Mucosa of descending colon (tissue), 3 donors: ENCODE data around the gene HOMER2. TPM values are rescaled to one million over a fixed set of nuclear protein-coding genes. Genes with fewer than 3 reads are reported as not detected.
"Not testable (repeated sequence)": the region's sequence is repeated elsewhere in the genome, so short reads cannot be mapped to it uniquely, and the experiment has no call there.

Experiments used
- ATAC-seq: fragments of 200-7000 bp; cut with Tn5 transposase; one replicate; pipeline ENCODE4 v1.9.1; 2020; ENCODE audit warnings: mild to moderate bottlenecking, moderate library complexity
- DNase-seq, 3 donors: peaks; one replicate each; pipeline ENCODE4 v3.0.0-alpha.2; 2020
- H3K36me3 ChIP-seq: fragments of 200-600 bp; one replicate; pipeline ENCODE4 v1.8.0; 2021; ENCODE audit warnings: low read depth, mild to moderate bottlenecking
- H3K4me1 ChIP-seq: fragments of 200-600 bp; one replicate; pipeline ENCODE4 v1.8.0; 2021; ENCODE audit warnings: low read depth, mild to moderate bottlenecking
- H3K4me3 ChIP-seq: fragments of 200-600 bp; one replicate; pipeline ENCODE4 v1.8.0; 2021; ENCODE audit warnings: mild to moderate bottlenecking
- H3K9me3 ChIP-seq: fragments of 200-600 bp; one replicate; pipeline ENCODE4 v1.8.0; 2021; ENCODE audit warnings: mild to moderate bottlenecking
- intact Hi-C, 2 donors: fragments of 100-400 bp; cut with DNase I in 1 of 2; cut with micrococcal nuclease in 1 of 2; formaldehyde crosslinking; loops; one replicate each; pipeline versions ENCODE4 v1.11.0 to v1.11.1; 2022; cut with DNase I, micrococcal nuclease
- total RNA-seq, 3 donors: library from RNA; stranded (reverse); fragmentation: NEBNext Ultra II Directional in 2 of 3; extraction: Animal tissue kit (Norgen Biotek cat#: 25700) in 2 of 3; gene quantifications; one replicate each; pipeline versions ENCODE4 v1.2.1 to v1.2.4, GENCODE V29; 2021 to 2023
- TF ChIP-seq, protein P1 (sequence below): fragments of 200-600 bp; IDR thresholded peaks from one replicate; pipeline ENCODE4 v1.8.0; 2022; ENCODE audit warnings: antibody characterized with exemption, mild to moderate bottlenecking
- donor health status: DM: no; HTN: no; CAD: no; lungs with moderate emphysema.
- donor health status: DM: no; HTN: no; CAD: no.
- donor health status: DM: no; HTN: yes; CAD: no.

HOMER2 gene
- total RNA-seq, 3 donors from 2014 or later = 1.9 to 16.3 (median 2.1) TPM

DNA sequence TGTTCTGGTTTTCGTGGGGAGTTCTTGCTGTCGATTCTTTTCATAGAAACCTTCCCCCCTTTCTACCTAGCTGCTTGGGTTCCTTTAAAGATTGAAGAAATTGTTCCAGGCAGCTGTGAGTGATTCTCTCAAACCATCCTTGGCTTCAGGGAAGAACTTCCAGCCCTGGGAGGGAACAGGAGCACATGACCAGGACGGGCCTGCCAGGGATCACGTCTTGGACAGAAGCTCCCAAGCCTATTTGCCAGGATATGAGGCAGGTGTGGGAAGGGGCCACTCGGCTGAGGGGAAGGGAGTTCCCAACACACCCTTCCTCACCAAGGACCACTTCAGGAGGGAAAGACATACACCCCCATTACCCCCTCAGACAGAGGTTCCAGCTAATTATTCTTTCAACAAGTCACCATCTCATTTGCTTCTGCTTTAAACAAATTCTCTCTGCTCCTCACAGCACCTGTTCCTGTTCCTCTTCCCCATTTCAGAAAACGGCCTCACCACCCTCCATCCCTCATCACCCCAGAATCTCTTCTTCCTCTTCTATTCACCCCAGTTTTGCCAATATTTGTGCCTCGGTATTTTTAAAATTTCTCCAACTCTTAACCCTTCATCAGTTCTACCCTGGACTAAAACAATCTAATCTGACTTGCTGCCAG lies 80.6 kb downstream of the HOMER2 start:
- no peaks in the 10 kb centered on the region for H3K9me3 ChIP-seq
- H3K4me3 ChIP-seq = no peak overlapping the region
- DNase-seq (no peak), ATAC-seq (no peak)
- H3K36me3 ChIP-seq = no peaks in the 10 kb centered on the region
- intact Hi-C loops = no loop called here
- no peaks in the 10 kb centered on the region for H3K4me1 ChIP-seq
- TF ChIP-seq, protein P1, sequence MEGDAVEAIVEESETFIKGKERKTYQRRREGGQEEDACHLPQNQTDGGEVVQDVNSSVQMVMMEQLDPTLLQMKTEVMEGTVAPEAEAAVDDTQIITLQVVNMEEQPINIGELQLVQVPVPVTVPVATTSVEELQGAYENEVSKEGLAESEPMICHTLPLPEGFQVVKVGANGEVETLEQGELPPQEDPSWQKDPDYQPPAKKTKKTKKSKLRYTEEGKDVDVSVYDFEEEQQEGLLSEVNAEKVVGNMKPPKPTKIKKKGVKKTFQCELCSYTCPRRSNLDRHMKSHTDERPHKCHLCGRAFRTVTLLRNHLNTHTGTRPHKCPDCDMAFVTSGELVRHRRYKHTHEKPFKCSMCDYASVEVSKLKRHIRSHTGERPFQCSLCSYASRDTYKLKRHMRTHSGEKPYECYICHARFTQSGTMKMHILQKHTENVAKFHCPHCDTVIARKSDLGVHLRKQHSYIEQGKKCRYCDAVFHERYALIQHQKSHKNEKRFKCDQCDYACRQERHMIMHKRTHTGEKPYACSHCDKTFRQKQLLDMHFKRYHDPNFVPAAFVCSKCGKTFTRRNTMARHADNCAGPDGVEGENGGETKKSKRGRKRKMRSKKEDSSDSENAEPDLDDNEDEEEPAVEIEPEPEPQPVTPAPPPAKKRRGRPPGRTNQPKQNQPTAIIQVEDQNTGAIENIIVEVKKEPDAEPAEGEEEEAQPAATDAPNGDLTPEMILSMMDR = no peak

DNA sequence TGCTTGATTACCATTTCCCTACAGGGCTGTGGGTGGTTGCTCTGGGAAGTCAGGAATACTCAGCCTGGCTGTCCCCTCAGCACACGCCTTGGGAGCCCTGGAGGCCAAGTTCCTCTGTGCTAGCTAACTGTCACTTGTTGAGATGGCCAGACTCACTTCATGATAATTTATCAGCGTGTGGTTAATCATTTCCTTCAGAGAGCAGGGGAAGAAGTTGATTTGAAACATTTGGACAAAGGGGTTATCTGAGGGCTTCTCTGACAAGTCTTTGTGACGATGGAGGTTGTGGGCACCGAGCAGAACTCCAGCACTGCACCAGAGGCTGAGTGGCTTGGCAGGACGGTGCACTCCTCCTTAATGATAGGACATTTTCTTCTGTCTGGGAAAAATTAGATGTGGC lies 81.2 kb downstream of the HOMER2 start:
- intact Hi-C loops = no loop called here
- DNase-seq (no peak), ATAC-seq (no peak)
- Histone ChIP-seq H3K36me3 (no peaks in the 10 kb centered on the region), H3K9me3 (no peaks in the 10 kb centered on the region), H3K4me1 (no peaks in the 10 kb centered on the region), H3K4me3 (no peak overlapping the region)
- TF ChIP-seq, protein P1 = no peak

DNA sequence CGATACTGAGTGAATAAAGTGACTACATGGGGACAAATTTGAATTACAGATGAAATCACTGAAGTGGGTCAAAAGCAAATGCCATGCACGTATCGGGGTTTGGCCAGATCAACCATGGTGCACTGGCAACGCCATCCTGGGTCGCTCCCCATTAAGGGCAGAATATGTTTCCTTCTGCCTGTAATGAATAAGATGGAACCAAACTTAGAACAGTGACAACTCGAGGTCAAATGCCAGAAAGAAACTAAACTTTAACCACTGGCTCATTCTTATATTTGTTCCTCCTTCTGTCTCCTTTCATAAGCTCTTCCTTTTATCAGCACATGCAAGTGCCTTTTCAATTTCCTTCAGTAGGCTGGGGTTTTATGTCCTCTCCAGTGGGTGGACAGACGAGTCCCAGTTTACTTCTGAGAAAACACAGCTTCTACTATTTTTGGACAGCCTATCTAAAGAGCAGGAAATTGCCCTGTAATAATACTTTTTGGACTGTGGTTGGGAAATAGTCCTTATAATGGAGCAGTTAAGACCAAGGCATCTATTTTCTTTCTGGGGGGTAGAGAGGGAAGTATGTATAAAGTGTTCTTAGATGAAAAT lies 81.7 kb downstream of the HOMER2 start:
- ATAC-seq (no peak), DNase-seq (no peak)
- no peaks in the 10 kb centered on the region for H3K9me3 ChIP-seq
- no peak overlapping the region for H3K4me3 ChIP-seq
- intact Hi-C loops = no loop called here
- H3K36me3 ChIP-seq = no peaks in the 10 kb centered on the region
- TF ChIP-seq, protein P1 = no peak
- no peaks in the 10 kb centered on the region for H3K4me1 ChIP-seq

DNA sequence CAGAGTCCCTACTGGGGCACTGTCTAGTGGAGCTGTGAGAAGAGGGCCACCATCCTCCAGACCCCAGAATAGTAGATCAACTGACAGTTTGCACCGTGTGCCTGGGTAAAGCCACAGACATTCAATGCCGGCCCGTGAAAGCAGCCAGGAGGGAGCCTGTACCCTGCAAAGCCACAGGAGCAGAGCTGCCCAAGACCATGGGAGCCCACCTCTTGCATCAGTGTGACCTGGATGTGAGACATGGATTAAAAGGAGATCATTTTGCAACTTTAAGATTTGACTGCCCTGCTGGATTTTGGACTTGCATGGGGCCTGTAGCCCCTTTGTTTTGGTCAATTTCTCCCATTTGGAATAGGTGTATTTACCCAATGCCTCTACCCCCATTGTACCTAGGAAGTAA lies 86.5 kb downstream of the HOMER2 start:
- DNase-seq, H3K4me3 ChIP-seq, H3K4me1 ChIP-seq, H3K9me3 ChIP-seq, intact Hi-C loops, ATAC-seq, H3K36me3 ChIP-seq: not testable (repeated sequence)

DNA sequence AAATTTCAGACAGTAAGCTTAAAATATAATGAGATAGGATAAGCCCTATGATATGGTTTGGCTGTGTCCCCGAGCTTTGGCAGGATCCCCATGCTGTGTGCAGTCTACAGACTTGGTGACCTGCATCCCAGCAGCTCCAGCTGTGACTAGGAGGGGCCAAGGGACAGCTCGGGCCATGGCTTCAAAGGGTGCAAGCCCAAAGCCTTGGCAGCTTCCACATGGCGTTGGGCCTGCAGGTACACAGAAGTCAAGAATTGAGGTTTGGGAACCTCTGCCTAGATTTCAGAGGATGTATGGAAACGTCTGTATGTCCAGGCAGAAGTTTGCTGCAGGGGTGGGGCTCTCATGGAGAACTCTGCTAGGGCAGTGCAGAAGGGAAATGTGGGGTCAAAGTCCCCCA lies 86.9 kb downstream of the HOMER2 start:
- intact Hi-C loops, H3K36me3 ChIP-seq, H3K4me3 ChIP-seq, H3K4me1 ChIP-seq, DNase-seq, ATAC-seq, H3K9me3 ChIP-seq: not testable (repeated sequence)

DNA sequence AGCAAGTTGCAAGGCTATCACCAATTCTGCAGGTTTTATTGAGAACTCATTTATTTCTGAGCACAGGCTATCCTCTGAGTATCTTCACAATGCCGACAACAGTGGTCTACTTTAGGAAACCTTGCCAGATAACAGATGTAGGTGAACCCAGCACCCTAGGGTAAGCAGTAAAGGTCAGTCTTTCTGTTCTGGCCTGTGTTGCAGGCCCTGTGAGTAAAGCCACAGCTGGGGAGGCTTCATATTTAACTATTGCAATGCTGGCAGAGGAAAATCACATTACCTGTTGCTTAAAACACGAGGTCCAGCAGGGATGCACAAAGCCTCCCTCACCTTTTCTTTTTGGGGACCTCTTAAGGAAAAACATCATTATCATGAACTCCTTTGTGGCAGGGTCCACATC lies 87.6 kb downstream of the HOMER2 start:
- ATAC-seq = no peak
- H3K9me3 ChIP-seq = no peaks in the 10 kb centered on the region
- no peaks in the 10 kb centered on the region for H3K36me3 ChIP-seq
- DNase-seq = no peak
- H3K4me1 ChIP-seq = no peaks in the 10 kb centered on the region
- TF ChIP-seq, protein P1 = no peak
- intact Hi-C loops = no loop called here
- H3K4me3 ChIP-seq = no peak overlapping the region
